Esophagus squamous epithelium (tissue), 4 donors: ENCODE data around the gene NVL.

ENCODE experiments used
- POLR2A ChIP-seq, 4 donors: fragments of 450-650 bp; IDR thresholded peaks; one replicate each; pipeline ENCODE4 v1.6.1; 2017; ENCODE audit warnings: antibody characterized with exemption in 4 of 4, mild to moderate bottlenecking in 4 of 4, moderate library complexity in 3 of 4
- TF ChIP-seq, protein P1 (sequence below), 6 experiments: fragments of 450-650 bp in 4 of 6; fragments of 200-600 bp in 2 of 6; sonication (generic) in 2 of 6; IDR thresholded peaks; one replicate each; pipeline ENCODE4 v1.5.1; 2016 to 2019; ENCODE audit warnings: antibody characterized with exemption in 6 of 6, mild to moderate bottlenecking in 4 of 6, moderate library complexity in 4 of 6

DNA sequence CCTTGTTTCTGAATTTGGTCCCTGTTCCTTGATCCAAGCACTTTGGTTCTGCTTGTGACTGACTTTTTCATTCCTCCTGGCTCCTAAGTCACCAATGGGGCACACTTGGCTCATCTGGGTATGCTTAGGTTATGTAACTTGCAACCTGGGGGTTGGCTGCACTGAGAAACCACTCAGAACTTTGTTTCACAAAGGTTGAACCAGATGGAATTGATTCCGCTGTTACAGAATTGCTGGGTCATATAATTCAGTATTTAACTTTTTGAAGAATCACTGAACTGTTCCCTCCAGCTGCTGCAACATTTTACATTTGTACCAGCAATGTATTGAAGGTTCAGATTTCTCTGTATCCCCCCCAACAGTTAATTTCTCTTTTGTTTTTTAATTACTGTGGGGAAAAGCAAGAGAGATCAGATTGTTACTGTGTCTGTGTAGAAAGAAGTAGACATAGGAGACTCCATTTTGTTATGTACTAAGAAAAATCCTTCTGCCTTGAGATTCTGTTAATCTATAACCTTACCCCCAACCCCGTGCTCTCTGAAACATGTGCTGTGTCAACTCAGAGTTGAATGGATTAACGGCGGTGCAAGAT lies 9.6 kb upstream of the NVL start:
- TF ChIP-seq, protein P1, sequence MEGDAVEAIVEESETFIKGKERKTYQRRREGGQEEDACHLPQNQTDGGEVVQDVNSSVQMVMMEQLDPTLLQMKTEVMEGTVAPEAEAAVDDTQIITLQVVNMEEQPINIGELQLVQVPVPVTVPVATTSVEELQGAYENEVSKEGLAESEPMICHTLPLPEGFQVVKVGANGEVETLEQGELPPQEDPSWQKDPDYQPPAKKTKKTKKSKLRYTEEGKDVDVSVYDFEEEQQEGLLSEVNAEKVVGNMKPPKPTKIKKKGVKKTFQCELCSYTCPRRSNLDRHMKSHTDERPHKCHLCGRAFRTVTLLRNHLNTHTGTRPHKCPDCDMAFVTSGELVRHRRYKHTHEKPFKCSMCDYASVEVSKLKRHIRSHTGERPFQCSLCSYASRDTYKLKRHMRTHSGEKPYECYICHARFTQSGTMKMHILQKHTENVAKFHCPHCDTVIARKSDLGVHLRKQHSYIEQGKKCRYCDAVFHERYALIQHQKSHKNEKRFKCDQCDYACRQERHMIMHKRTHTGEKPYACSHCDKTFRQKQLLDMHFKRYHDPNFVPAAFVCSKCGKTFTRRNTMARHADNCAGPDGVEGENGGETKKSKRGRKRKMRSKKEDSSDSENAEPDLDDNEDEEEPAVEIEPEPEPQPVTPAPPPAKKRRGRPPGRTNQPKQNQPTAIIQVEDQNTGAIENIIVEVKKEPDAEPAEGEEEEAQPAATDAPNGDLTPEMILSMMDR (IDR thresholded peaks at IDR 0.05): no peak
- TF ChIP-seq POLR2A (IDR thresholded peaks at IDR 0.05): no peak
